Mesodermal cell (in vitro differentiated cells): ENCODE data around the gene DARS2. TPM values are rescaled to one million over a fixed set of nuclear protein-coding genes. Genes with fewer than 3 reads are reported as not detected.
"Not testable (repeated sequence)": the region's sequence is repeated elsewhere in the genome, so short reads cannot be mapped to it uniquely, and the experiment has no call there.

Experiments
- H3K27ac ChIP-seq: 2 replicates; pipeline ENCODE4 v1.7.0; 2013; ENCODE audit warnings: mild to moderate bottlenecking, low read depth, low read length, moderate library complexity; ENCODE audit not compliant: severe bottlenecking
- H3K36me3 ChIP-seq: 2 replicates; pipeline ENCODE4 v1.7.1; 2013; ENCODE audit warnings: mild to moderate bottlenecking, low read length, moderate library complexity; ENCODE audit not compliant: control insufficient read depth, insufficient read depth
- H3K4me1 ChIP-seq: one replicate; pipeline ENCODE4 v1.7.1; 2013; ENCODE audit warnings: mild to moderate bottlenecking, low read length; ENCODE audit not compliant: insufficient read depth, control insufficient read depth, poor library complexity, severe bottlenecking
- H3K4me3 ChIP-seq: 2 replicates; pipeline ENCODE4 v1.7.0; 2013; ENCODE audit warnings: low read length, control low read depth, mild to moderate bottlenecking; ENCODE audit not compliant: insufficient read depth, poor library complexity, severe bottlenecking; ENCODE audit errors: extremely low read depth
- H3K9me3 ChIP-seq: 2 replicates; pipeline ENCODE4 v1.7.1; 2013; ENCODE audit warnings: mild to moderate bottlenecking, low read length, moderate library complexity; ENCODE audit not compliant: control insufficient read depth
- WGBS, 2 experiments: methylation state at CpG; one replicate each; pipeline ENCODE4 v1.1.5; 2013; ENCODE audit warnings: missing lambda C conversion rate in 2 of 2; ENCODE audit not compliant: insufficient coverage in 2 of 2; 5-methylcytosine and 5-hydroxymethylcytosine counted together
- polyA plus RNA-seq, 2 experiments: library from polyadenylated mRNA; stranded (reverse); fragments of 50-300 nt; gene quantifications; one replicate each; pipeline ENCODE4 v1.2.3, GENCODE V29; 2013

Gene DARS2
- 20.5 TPM for polyA plus RNA-seq (2013, experiment 1 of 2)
- 23.1 TPM for polyA plus RNA-seq (2013, experiment 2 of 2)

- Histone ChIP-seq H3K36me3 (peaks cover 18% of the 10 kb centered on the region), H3K4me1 (peaks cover 6% of the 10 kb centered on the region), H3K9me3 (no peaks in the 10 kb centered on the region), H3K4me3 (peak within 1 kb of the TSS; percentile 83), H3K27ac (peak within 1 kb of the TSS; percentile 98)
- WGBS, 2 experiments, result 0% methylated on average over 43 to 55 of the region's 55 CpGs
Observed at GRCh38 chr1:173824315-173825081, at the start of gene DARS2, which contains the start of gene CENPL. DARS2 (plus strand) TSS chr1:173824673; CDS start chr1:173825230, 557 bp downstream. CENPL (minus strand) TSS chr1:173824883; CDS start chr1:173811299, 13,584 bp downstream.

- peaks cover 45% of the 10 kb centered on the region for H3K36me3 ChIP-seq
- H3K9me3 ChIP-seq, result no peaks in the 10 kb centered on the region
- no peaks in the 10 kb centered on the region for H3K4me1 ChIP-seq
- H3K4me3 ChIP-seq, result no peak overlapping the region
- WGBS, 2 experiments, result 100% methylated on average over 1 to 2 of the region's 5 CpGs
- no peak overlapping the region for H3K27ac ChIP-seq
Observed at GRCh38 chr1:173775578-173776226, 48.8 kb upstream of the DARS2 start.

- peaks cover 71% of the 10 kb centered on the region for H3K36me3 ChIP-seq
- no peak overlapping the region for H3K4me3 ChIP-seq
- no peaks in the 10 kb centered on the region for H3K4me1 ChIP-seq
- no peak overlapping the region for H3K27ac ChIP-seq
- no peaks in the 10 kb centered on the region for H3K9me3 ChIP-seq
- WGBS, 2 experiments, result 100% methylated on average over 1 of the region's 4 CpGs; no CpG with 5 or more reads in 1 of the 2 experiments
Observed at GRCh38 chr1:173779936-173780335, 44.5 kb upstream of the DARS2 start.

- H3K27ac ChIP-seq, result no peak overlapping the region
- WGBS, 2 experiments, result no CpG with 5 or more reads among the region's 7 CpGs
- no peaks in the 10 kb centered on the region for H3K9me3 ChIP-seq
- H3K4me1 ChIP-seq, result no peaks in the 10 kb centered on the region
- H3K4me3 ChIP-seq, result no peak overlapping the region
- peaks cover 45% of the 10 kb centered on the region for H3K36me3 ChIP-seq
Observed at GRCh38 chr1:173784997-173785396, 39.5 kb upstream of the DARS2 start.

- 100% methylated on average over 1 of the region's 2 CpGs; no CpG with 5 or more reads in 1 of the 2 experiments for WGBS, 2 experiments
- Histone ChIP-seq H3K4me1 (peaks cover 5% of the 10 kb centered on the region), H3K36me3 (peaks cover 33% of the 10 kb centered on the region), H3K4me3 (no peak overlapping the region), H3K9me3 (no peaks in the 10 kb centered on the region), H3K27ac (no peak overlapping the region)
Observed at GRCh38 chr1:173789841-173790240, 34.6 kb upstream of the DARS2 start.

- Histone ChIP-seq H3K4me3 (no peak overlapping the region), H3K36me3 (peaks cover 70% of the 10 kb centered on the region), H3K27ac (no peak overlapping the region), H3K9me3 (peaks cover 8% of the 10 kb centered on the region), H3K4me1 (no peaks in the 10 kb centered on the region)
Observed at GRCh38 chr1:173798078-173798477, 26.4 kb upstream of the DARS2 start.

- peaks cover 72% of the 10 kb centered on the region for H3K36me3 ChIP-seq
- WGBS, 2 experiments, result no CpG with 5 or more reads among the region's 1 CpG
- H3K4me1 ChIP-seq, H3K9me3 ChIP-seq, H3K4me3 ChIP-seq, H3K27ac ChIP-seq: not testable (repeated sequence)
Observed at GRCh38 chr1:173799995-173800394, 24.5 kb upstream of the DARS2 start.

- H3K9me3 ChIP-seq, result no peaks in the 10 kb centered on the region
- no peak overlapping the region for H3K4me3 ChIP-seq
- WGBS, 2 experiments, result 91 to 100% methylated on average over 1 to 2 of the region's 2 CpGs
- H3K36me3 ChIP-seq, result peaks cover 67% of the 10 kb centered on the region
- no peak overlapping the region for H3K27ac ChIP-seq
- H3K4me1 ChIP-seq, result no peaks in the 10 kb centered on the region
Observed at GRCh38 chr1:173802961-173803360, 21.5 kb upstream of the DARS2 start.

GRCh38 chr1:173813654-173814053, 10.8 kb upstream of the DARS2 start:
- peaks cover 28% of the 10 kb centered on the region for H3K36me3 ChIP-seq
- WGBS, 2 experiments, result 100% methylated on average over 1 of the region's 5 CpGs
- H3K4me1 ChIP-seq, H3K9me3 ChIP-seq, H3K4me3 ChIP-seq, H3K27ac ChIP-seq: not testable (repeated sequence)

- Histone ChIP-seq H3K4me1 (peaks cover 6% of the 10 kb centered on the region), H3K9me3 (no peaks in the 10 kb centered on the region), H3K27ac (no peak overlapping the region), H3K36me3 (peaks cover 34% of the 10 kb centered on the region), H3K4me3 (no peak overlapping the region)
- WGBS, 2 experiments, result 83 to 100% methylated on average over 1 of the region's 1 CpG
Observed at GRCh38 chr1:173818459-173818858, 6.0 kb upstream of the DARS2 start.

- 91% methylated on average over 3 of the region's 4 CpGs; no CpG with 5 or more reads in 1 of the 2 experiments for WGBS, 2 experiments
- Histone ChIP-seq H3K9me3 (no peaks in the 10 kb centered on the region), H3K27ac (no peak overlapping the region), H3K4me3 (no peak overlapping the region), H3K36me3 (peaks cover 32% of the 10 kb centered on the region), H3K4me1 (peaks cover 6% of the 10 kb centered on the region)
Observed at GRCh38 chr1:173821680-173822079, 2.8 kb upstream of the DARS2 start.
